Endodermal cell (in vitro differentiated cells): ENCODE results near the gene CD19. TPM values are rescaled to one million over a fixed set of nuclear protein-coding genes. Genes with fewer than 3 reads are reported as not detected.

Source experiments
- DNase-seq: peaks from one replicate; pipeline ENCODE4 v3.0.0-alpha.2; 2017
- H3K27ac ChIP-seq: 2 replicates; pipeline ENCODE4 v1.5.1; 2013; ENCODE audit warnings: mild to moderate bottlenecking, low read depth, low read length, moderate library complexity
- H3K27me3 ChIP-seq: 2 replicates; pipeline ENCODE4 v1.6.1; 2013; ENCODE audit warnings: mild to moderate bottlenecking, low read length, moderate library complexity; ENCODE audit not compliant: insufficient read depth, control insufficient read depth, poor library complexity, severe bottlenecking
- H3K36me3 ChIP-seq: 2 replicates; pipeline ENCODE4 v1.7.0; 2013; ENCODE audit warnings: mild to moderate bottlenecking, low read length, moderate library complexity; ENCODE audit not compliant: control insufficient read depth, insufficient read depth
- H3K4me1 ChIP-seq: one replicate; pipeline ENCODE4 v1.7.0; 2013; ENCODE audit warnings: low read length; ENCODE audit not compliant: control insufficient read depth, insufficient read depth
- H3K4me3 ChIP-seq: 2 replicates; pipeline ENCODE4 v1.5.1; 2013; ENCODE audit warnings: mild to moderate bottlenecking, low read length, moderate library complexity
- H3K9ac ChIP-seq: 2 replicates; pipeline ENCODE4 v1.6.1; 2013; ENCODE audit warnings: mild to moderate bottlenecking, low read length, moderate library complexity; ENCODE audit not compliant: poor library complexity, severe bottlenecking; ENCODE audit errors: extremely low read depth
- H3K9me3 ChIP-seq: 2 replicates; pipeline ENCODE4 v1.6.1; 2013; ENCODE audit warnings: mild to moderate bottlenecking, low read length, moderate library complexity; ENCODE audit not compliant: control insufficient read depth
- H3K27ac Mint-ChIP-seq: 2 replicates; pipeline ENCODE4 v1.8.0; 2020; ENCODE audit warnings: mixed read lengths
- H3K27me3 Mint-ChIP-seq: 2 replicates; pipeline ENCODE4 v1.8.0; 2021; ENCODE audit warnings: mild to moderate bottlenecking, mixed read lengths; ENCODE audit not compliant: insufficient read depth
- H3K36me3 Mint-ChIP-seq: 2 replicates; pipeline ENCODE4 v1.8.0; 2020; ENCODE audit warnings: low read depth, mixed read lengths
- H3K4me1 Mint-ChIP-seq: 2 replicates; pipeline ENCODE4 v1.8.0; 2020; ENCODE audit warnings: mixed read lengths
- H3K4me3 Mint-ChIP-seq: 2 replicates; pipeline ENCODE4 v1.8.0; 2020; ENCODE audit warnings: mild to moderate bottlenecking, moderate library complexity, mixed read lengths
- H3K9me3 Mint-ChIP-seq: 2 replicates; pipeline ENCODE4 v1.8.0; 2020; ENCODE audit warnings: mild to moderate bottlenecking, mixed read lengths
- WGBS, 2 experiments: methylation state at CpG; one replicate each; pipeline versions ENCODE4 v1.1.5 to v1.1.7; 2013; ENCODE audit warnings: missing lambda C conversion rate in 2 of 2, mixed read lengths in 1 of 2; ENCODE audit not compliant: insufficient coverage in 1 of 2, insufficient read length in 1 of 2; 5-methylcytosine and 5-hydroxymethylcytosine counted together
- total RNA-seq, 2 donors: library from RNA; stranded (reverse); fragmentation: NEBNext Ultra II Directional in 1 of 2; extraction: Animal tissue kit (Norgen Biotek cat#: 25700) in 1 of 2; gene quantifications; 2 replicates in 1 of 2; 3 replicates in 1 of 2; pipeline ENCODE4 v1.2.1, GENCODE V29; 2021
- TF ChIP-seq, protein P1 (sequence below): fragments of 200-600 bp; sonication (generic); conservative IDR thresholded peaks from 2 replicates; pipeline ENCODE4 v1.5.0; 2021; ENCODE audit warnings: antibody characterized with exemption, mild to moderate bottlenecking

Gene CD19
- total RNA-seq, 2 donors from 2014 or later = not detected

DNA sequence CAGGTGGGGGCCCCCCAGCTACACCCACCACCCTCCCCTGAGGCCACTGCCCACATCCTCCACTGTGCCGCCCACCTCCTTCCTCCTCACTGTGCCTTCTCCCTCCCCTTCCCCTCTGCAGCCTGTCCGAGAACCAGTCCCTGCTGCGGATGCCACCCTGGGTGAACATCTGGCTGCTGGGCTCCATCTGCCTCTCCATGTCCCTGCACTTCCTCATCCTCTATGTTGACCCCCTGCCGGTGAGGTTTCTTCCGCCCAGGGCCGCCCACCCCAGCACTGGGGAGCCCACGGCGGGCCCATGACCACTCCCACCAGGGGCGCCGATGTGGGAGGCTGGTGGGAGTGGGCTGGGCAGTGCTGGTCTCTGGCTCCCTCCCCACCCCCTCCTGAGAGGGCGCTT lies 28.9 kb upstream of the CD19 start:
- Histone ChIP-seq H3K9me3 (no peaks in the 10 kb centered on the region), H3K4me3 (no peak overlapping the region), H3K27me3 (no peaks in the 10 kb centered on the region), H3K36me3 (no peaks in the 10 kb centered on the region), H3K9ac (no peak overlapping the region), H3K27ac (no peak overlapping the region), H3K4me1 (no peaks in the 10 kb centered on the region)
- TF ChIP-seq, protein P1, sequence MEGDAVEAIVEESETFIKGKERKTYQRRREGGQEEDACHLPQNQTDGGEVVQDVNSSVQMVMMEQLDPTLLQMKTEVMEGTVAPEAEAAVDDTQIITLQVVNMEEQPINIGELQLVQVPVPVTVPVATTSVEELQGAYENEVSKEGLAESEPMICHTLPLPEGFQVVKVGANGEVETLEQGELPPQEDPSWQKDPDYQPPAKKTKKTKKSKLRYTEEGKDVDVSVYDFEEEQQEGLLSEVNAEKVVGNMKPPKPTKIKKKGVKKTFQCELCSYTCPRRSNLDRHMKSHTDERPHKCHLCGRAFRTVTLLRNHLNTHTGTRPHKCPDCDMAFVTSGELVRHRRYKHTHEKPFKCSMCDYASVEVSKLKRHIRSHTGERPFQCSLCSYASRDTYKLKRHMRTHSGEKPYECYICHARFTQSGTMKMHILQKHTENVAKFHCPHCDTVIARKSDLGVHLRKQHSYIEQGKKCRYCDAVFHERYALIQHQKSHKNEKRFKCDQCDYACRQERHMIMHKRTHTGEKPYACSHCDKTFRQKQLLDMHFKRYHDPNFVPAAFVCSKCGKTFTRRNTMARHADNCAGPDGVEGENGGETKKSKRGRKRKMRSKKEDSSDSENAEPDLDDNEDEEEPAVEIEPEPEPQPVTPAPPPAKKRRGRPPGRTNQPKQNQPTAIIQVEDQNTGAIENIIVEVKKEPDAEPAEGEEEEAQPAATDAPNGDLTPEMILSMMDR = no peak
- Mint-ChIP-seq H3K4me1 (no peaks in the 10 kb centered on the region), H3K4me3 (no peak overlapping the region), H3K27me3 (no peaks in the 10 kb centered on the region), H3K36me3 (no peaks in the 10 kb centered on the region), H3K9me3 (no peaks in the 10 kb centered on the region), H3K27ac (no peak overlapping the region)
- DNase-seq = no peak
- WGBS, 2 experiments = 91% methylated on average over 4 to 11 of the region's 11 CpGs

DNA sequence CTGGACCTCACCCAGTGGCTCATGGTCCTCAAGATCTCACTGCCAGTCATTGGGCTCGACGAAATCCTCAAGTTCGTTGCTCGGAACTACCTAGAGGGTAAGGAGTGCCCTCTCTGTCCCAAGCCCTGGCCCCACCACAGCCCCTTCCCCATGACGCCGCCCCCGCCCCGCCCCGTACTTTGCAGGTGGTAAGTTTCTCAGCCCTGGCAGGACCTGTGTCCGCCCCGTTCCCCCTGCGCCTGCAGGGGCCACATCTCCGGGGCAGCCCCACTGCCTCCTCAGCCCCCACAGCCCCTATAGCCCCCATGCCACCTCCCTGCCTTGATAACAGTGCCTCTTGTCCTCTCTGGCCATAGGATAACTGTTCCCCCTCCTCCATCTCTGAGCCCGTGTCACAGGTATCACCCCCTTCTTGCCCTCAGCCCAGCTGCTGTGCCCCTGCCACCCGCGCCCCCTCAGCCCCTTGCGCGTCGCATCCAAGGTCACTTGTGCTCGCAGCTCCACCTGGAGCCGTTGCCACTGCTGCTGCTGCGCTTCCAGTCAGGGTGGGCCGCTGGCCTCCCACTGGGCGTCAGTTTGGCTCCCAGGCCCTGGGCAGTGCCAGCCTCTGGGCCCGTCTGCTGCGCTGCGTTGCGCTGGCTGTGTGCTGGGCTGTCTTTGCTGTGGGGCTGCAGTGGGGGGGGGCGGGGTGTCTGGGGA lies 28.3 kb upstream of the CD19 start:
- Histone ChIP-seq H3K4me3 (no peak overlapping the region), H3K9ac (no peak overlapping the region), H3K27ac (no peak overlapping the region), H3K36me3 (peaks cover 4% of the 10 kb centered on the region), H3K27me3 (no peaks in the 10 kb centered on the region), H3K4me1 (no peaks in the 10 kb centered on the region), H3K9me3 (no peaks in the 10 kb centered on the region)
- Mint-ChIP-seq H3K27me3 (no peaks in the 10 kb centered on the region), H3K9me3 (no peaks in the 10 kb centered on the region), H3K27ac (no peak overlapping the region), H3K4me1 (no peaks in the 10 kb centered on the region), H3K36me3 (peaks cover 5% of the 10 kb centered on the region), H3K4me3 (no peak overlapping the region)
- TF ChIP-seq, protein P1 = no peak
- WGBS, 2 experiments = 94 to 95% methylated on average over 15 to 29 of the region's 29 CpGs
- no peak for DNase-seq

DNA sequence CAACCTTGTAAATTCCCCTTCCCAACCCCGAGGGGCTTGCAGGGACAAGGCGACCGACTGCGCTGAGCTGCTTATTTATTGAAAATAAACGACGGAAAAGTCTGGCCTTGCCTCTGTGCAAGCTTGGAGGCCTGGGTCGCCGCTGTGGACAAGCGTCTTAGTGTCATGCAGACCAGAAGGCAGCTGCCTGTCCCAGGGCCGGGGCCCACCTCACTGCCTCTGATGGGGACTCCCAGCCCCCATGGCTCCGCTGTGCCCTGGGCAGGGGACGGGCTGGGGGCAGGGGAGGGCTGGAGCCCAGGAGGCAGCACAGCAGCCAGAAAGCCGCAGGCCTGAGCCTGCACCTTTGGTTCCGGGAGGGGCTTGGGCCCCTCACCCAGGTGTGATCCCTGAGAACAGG lies 27.4 kb upstream of the CD19 start:
- Histone ChIP-seq H3K27me3 (no peaks in the 10 kb centered on the region), H3K4me1 (no peaks in the 10 kb centered on the region), H3K36me3 (peaks cover 4% of the 10 kb centered on the region), H3K9ac (no peak overlapping the region), H3K4me3 (no peak overlapping the region), H3K27ac (no peak overlapping the region), H3K9me3 (no peaks in the 10 kb centered on the region)
- Mint-ChIP-seq H3K27ac (no peak overlapping the region), H3K36me3 (peaks cover 7% of the 10 kb centered on the region), H3K9me3 (no peaks in the 10 kb centered on the region), H3K27me3 (no peaks in the 10 kb centered on the region), H3K4me1 (no peaks in the 10 kb centered on the region), H3K4me3 (no peak overlapping the region)
- 93 to 95% methylated on average over 10 to 14 of the region's 14 CpGs for WGBS, 2 experiments
- no peak for DNase-seq
- TF ChIP-seq, protein P1 = no peak
